Non-pigmented ciliary epithelial cell (primary cell): Measurements from ENCODE around the gene KRTAP5-8.
"Not testable (repeated sequence)": the region's sequence is repeated elsewhere in the genome, so short reads cannot be mapped to it uniquely, and the experiment has no call there.

Experiments
- DNase-seq: peaks from one replicate; pipeline ENCODE4 v3.0.0-alpha.2; 2010; ENCODE audit warnings: low read depth

The KRTAP5-8 gene

GRCh38 chr11:71507102-71507501, 30.7 kb upstream of the KRTAP5-8 start:
- no peak for DNase-seq

GRCh38 chr11:71518506-71519471, 19.0 kb upstream of the KRTAP5-8 start:
- DNase-seq, result no peak

- DNase-seq, result no peak
Observed at GRCh38 chr11:71519546-71519945, 18.3 kb upstream of the KRTAP5-8 start.

GRCh38 chr11:71525188-71525937, 12.5 kb upstream of the KRTAP5-8 start:
- DNase-seq, result no peak

- no peak for DNase-seq
Observed at GRCh38 chr11:71525938-71526495, 11.8 kb upstream of the KRTAP5-8 start.

GRCh38 chr11:71526796-71527575, 10.8 kb upstream of the KRTAP5-8 start, which contains the start of gene KRTAP5-7:
KRTAP5-7 (plus strand) TSS chr11:71527267; CDS start chr11:71527301, 34 bp downstream.
- not testable (repeated sequence) for DNase-seq

- DNase-seq, result no peak
Observed at GRCh38 chr11:71527576-71528210, 10.1 kb upstream of the KRTAP5-8 start.

- no peak for DNase-seq
Observed at GRCh38 chr11:71530602-71531001, 7.2 kb upstream of the KRTAP5-8 start.

GRCh38 chr11:71532036-71532610, 5.7 kb upstream of the KRTAP5-8 start:
- DNase-seq, result no peak

GRCh38 chr11:71534711-71535608, 2.9 kb upstream of the KRTAP5-8 start:
- not testable (repeated sequence) for DNase-seq

- no peak for DNase-seq
Observed at GRCh38 chr11:71535825-71536224, 2.0 kb upstream of the KRTAP5-8 start.

GRCh38 chr11:71537537-71537936, 288 bp upstream of the KRTAP5-8 start:
- no peak for DNase-seq

GRCh38 chr11:71538666-71538990, 803 bp downstream of the KRTAP5-8 start:
- no peak for DNase-seq

- no peak for DNase-seq
Observed at GRCh38 chr11:71539017-71539416, 1.2 kb downstream of the KRTAP5-8 start.

- DNase-seq, result not testable (repeated sequence)
Observed at GRCh38 chr11:71539971-71540370, 2.1 kb downstream of the KRTAP5-8 start.

GRCh38 chr11:71540521-71541304, 2.9 kb downstream of the KRTAP5-8 start:
- not testable (repeated sequence) for DNase-seq

- DNase-seq, result no peak
Observed at GRCh38 chr11:71542382-71542781, 4.6 kb downstream of the KRTAP5-8 start.

GRCh38 chr11:71542879-71543777, 5.3 kb downstream of the KRTAP5-8 start:
- no peak for DNase-seq
